ENCODE measurements around the gene RPS4Y2.

RPS4Y2 gene

GRCh38 chrY:20765117-20765516 lies 9.2 kb downstream of the RPS4Y2 start:
- no peaks in the 10 kb centered on the region for H3F3A ChIP-seq (ENCODE audit: insufficient read depth, low read length)
- no peaks in the 10 kb centered on the region for H4K20me1 ChIP-seq (ENCODE audit: insufficient read depth, low read length)
- no peaks in the 10 kb centered on the region for H3K4me1 ChIP-seq (ENCODE audit: insufficient read depth, low read length, severe bottlenecking)
- no peak overlapping the region for H3K4me2 ChIP-seq (ENCODE audit: low read length)
- TF ChIP-seq EZH2 (IDR thresholded peaks at IDR 0.05; ENCODE audit: borderline replicate concordance, low read length) (no peak), CTCF (IDR thresholded peaks at IDR 0.05; ENCODE audit: low read length) (no peak)
- no peak overlapping the region for H3K9ac ChIP-seq (ENCODE audit: low read length)
- no peak overlapping the region for H2AFZ ChIP-seq (ENCODE audit: low read length)
- H3K9me2 ChIP-seq (ENCODE audit: low read depth, low read length) = no peaks in the 10 kb centered on the region
- no peaks in the 10 kb centered on the region for H3K36me3 ChIP-seq (ENCODE audit: insufficient read depth, low read length)
- no peak overlapping the region for H3K4me3 ChIP-seq (ENCODE audit: low read depth, low read length, poor library complexity, severe bottlenecking)
- H3K27ac ChIP-seq (ENCODE audit: low read depth, low read length, poor library complexity, severe bottlenecking) = no peak overlapping the region
- H3K9me3 ChIP-seq (ENCODE audit: low read length) = no peaks in the 10 kb centered on the region
- H3K79me2 ChIP-seq (ENCODE audit: insufficient read depth, low read length) = no peaks in the 10 kb centered on the region
- no peaks in the 10 kb centered on the region for H3K27me3 ChIP-seq (ENCODE audit: insufficient read depth, low read length)

GRCh38 chrY:20770755-20771154 lies 14.8 kb downstream of the RPS4Y2 start:
- no peak overlapping the region for H3K27ac ChIP-seq (ENCODE audit: low read depth, low read length, poor library complexity, severe bottlenecking)
- no peak for TF ChIP-seq CTCF (IDR thresholded peaks at IDR 0.05; ENCODE audit: low read length)
- TF ChIP-seq EZH2 (IDR thresholded peaks at IDR 0.05; ENCODE audit: borderline replicate concordance, low read length) = no peak
- H3K4me1 ChIP-seq (ENCODE audit: insufficient read depth, low read length, severe bottlenecking) = no peaks in the 10 kb centered on the region
- no peaks in the 10 kb centered on the region for H3K79me2 ChIP-seq (ENCODE audit: insufficient read depth, low read length)
- no peaks in the 10 kb centered on the region for H3K36me3 ChIP-seq (ENCODE audit: insufficient read depth, low read length)
- H3K9me2 ChIP-seq (ENCODE audit: low read depth, low read length) = no peaks in the 10 kb centered on the region
- no peaks in the 10 kb centered on the region for H3K27me3 ChIP-seq (ENCODE audit: insufficient read depth, low read length)
- H3K4me2 ChIP-seq (ENCODE audit: low read length) = no peak overlapping the region
- no peak overlapping the region for H2AFZ ChIP-seq (ENCODE audit: low read length)
- no peaks in the 10 kb centered on the region for H4K20me1 ChIP-seq (ENCODE audit: insufficient read depth, low read length)
- H3K4me3 ChIP-seq (ENCODE audit: low read depth, low read length, poor library complexity, severe bottlenecking) = no peak overlapping the region
- no peaks in the 10 kb centered on the region for H3F3A ChIP-seq (ENCODE audit: insufficient read depth, low read length)
- H3K9ac ChIP-seq (ENCODE audit: low read length) = no peak overlapping the region
- no peaks in the 10 kb centered on the region for H3K9me3 ChIP-seq (ENCODE audit: low read length)

- Histone ChIP-seq H2AFZ (ENCODE audit: low read length) (no peak overlapping the region), H3K9me2 (ENCODE audit: low read depth, low read length) (no peaks in the 10 kb centered on the region), H3K9ac (ENCODE audit: low read length) (no peak overlapping the region), H3K4me3 (ENCODE audit: low read depth, low read length, poor library complexity, severe bottlenecking) (no peak overlapping the region), H3K79me2 (ENCODE audit: insufficient read depth, low read length) (no peaks in the 10 kb centered on the region), H3K27ac (ENCODE audit: low read depth, low read length, poor library complexity, severe bottlenecking) (no peak overlapping the region), H3K4me2 (ENCODE audit: low read length) (no peak overlapping the region), H4K20me1 (ENCODE audit: insufficient read depth, low read length) (no peaks in the 10 kb centered on the region), H3K36me3 (ENCODE audit: insufficient read depth, low read length) (no peaks in the 10 kb centered on the region), H3K4me1 (ENCODE audit: insufficient read depth, low read length, severe bottlenecking) (no peaks in the 10 kb centered on the region), H3K9me3 (ENCODE audit: low read length) (no peaks in the 10 kb centered on the region), H3F3A (ENCODE audit: insufficient read depth, low read length) (no peaks in the 10 kb centered on the region), H3K27me3 (ENCODE audit: insufficient read depth, low read length) (no peaks in the 10 kb centered on the region)
- TF ChIP-seq EZH2 (IDR thresholded peaks at IDR 0.05; ENCODE audit: borderline replicate concordance, low read length) (no peak), CTCF (IDR thresholded peaks at IDR 0.05; ENCODE audit: low read length) (no peak)
These were observed 20.2 kb downstream of the RPS4Y2 start for GRCh38 chrY:20776104-20776503.
